Stimulated activated naive CD8-positive, alpha-beta T cell treated with anti-CD3 and anti-CD28 coated beads, Interleukin-15, Interleukin-2, amounts not matched to agents 100 U/mL and 50 U/mL, for 24 hours (primary cell): ENCODE data around the gene LFNG.
"Not testable (repeated sequence)": the region's sequence is repeated elsewhere in the genome, so short reads cannot be mapped to it uniquely, and the experiment has no call there.

Experiments used
- ATAC-seq: fragments of 150-1000 bp; cut with Tn5 transposase; one replicate; pipeline ENCODE4 v1.10.0; 2021
- DNase-seq: peaks from one replicate; pipeline ENCODE4 v3.0.0; 2021

The LFNG gene

GRCh38 chr7:2545746-2546425 is 26.3 kb downstream of the LFNG start:
- ATAC-seq = no peak
- DNase-seq = no peak

GRCh38 chr7:2546776-2547586 is 27.4 kb downstream of the LFNG start:
- DNase-seq (no peak), ATAC-seq (no peak)

GRCh38 chr7:2551418-2551817 is 31.8 kb downstream of the LFNG start:
- no peak for ATAC-seq
- DNase-seq = no peak

GRCh38 chr7:2553108-2553507 is 33.5 kb downstream of the LFNG start:
- ATAC-seq = no peak

GRCh38 chr7:2553831-2554581 is 34.4 kb downstream of the LFNG start:
- ATAC-seq = no peak
- DNase-seq = no peak

More at GRCh38 chr7:2553108-2553507, 33.5 kb downstream of the LFNG start:
- no peak for DNase-seq

- DNase-seq (no peak), ATAC-seq (no peak)
These were observed 35.1 kb downstream of the LFNG start for GRCh38 chr7:2554661-2555111.

- ATAC-seq (peak; percentile 90), DNase-seq (peak; percentile 98)
These were observed 35.8 kb downstream of the LFNG start, which contains the start of gene BRAT1 for GRCh38 chr7:2555121-2556052. Gene BRAT1 (minus strand): TSS chr7:2555524. CDS start chr7:2554431, 1,093 bp downstream.

- DNase-seq = peak; percentile 95
- ATAC-seq = peak; percentile 55
These were observed 39.2 kb downstream of the LFNG start, which contains the start of gene IQCE for GRCh38 chr7:2558629-2559282. Gene IQCE (plus strand): TSS chr7:2558979. CDS start chr7:2559182, 203 bp downstream.

GRCh38 chr7:2559283-2559950 is 39.8 kb downstream of the LFNG start:
- peak; percentile 49 for DNase-seq
- ATAC-seq = peak; percentile 3

- ATAC-seq = not testable (repeated sequence)
These were observed 44.4 kb downstream of the LFNG start for GRCh38 chr7:2563955-2564354.

GRCh38 chr7:2564970-2565540 is 45.5 kb downstream of the LFNG start:
- DNase-seq (no peak), ATAC-seq (no peak)

More at GRCh38 chr7:2563955-2564354, 44.4 kb downstream of the LFNG start:
- not testable (repeated sequence) for DNase-seq

GRCh38 chr7:2566348-2566889 is 46.8 kb downstream of the LFNG start:
- ATAC-seq = no peak
- no peak for DNase-seq

GRCh38 chr7:2566890-2567678 is 47.5 kb downstream of the LFNG start:
- ATAC-seq (no peak), DNase-seq (no peak)

- no peak for DNase-seq
These were observed 48.2 kb downstream of the LFNG start for GRCh38 chr7:2567679-2568278.

GRCh38 chr7:2568521-2569223 is 49.1 kb downstream of the LFNG start:
- DNase-seq (no peak), ATAC-seq (no peak)

More at GRCh38 chr7:2567679-2568278, 48.2 kb downstream of the LFNG start:
- ATAC-seq = no peak

GRCh38 chr7:2569421-2569820 is 49.8 kb downstream of the LFNG start:
- ATAC-seq = no peak
- DNase-seq = no peak

- ATAC-seq (no peak), DNase-seq (no peak)
These were observed 50.4 kb downstream of the LFNG start for GRCh38 chr7:2570021-2570420.

- DNase-seq (no peak), ATAC-seq (no peak)
These were observed 51.8 kb downstream of the LFNG start for GRCh38 chr7:2571409-2571808.
